HG02623 (cell line): ENCODE data around the gene ACP6.
"Not testable (repeated sequence)": the region's sequence is repeated elsewhere in the genome, so short reads cannot be mapped to it uniquely, and the experiment has no call there.

Experiments
- ATAC-seq: cut with Tn5 transposase; IDR thresholded peaks from one replicate; pipeline ENCODE4 v1.9.1; 2021; ENCODE audit warnings: moderate library complexity; ENCODE audit not compliant: unreplicated experiment

Gene ACP6

GRCh38 chr1:147624529-147624928, 45.8 kb downstream of the ACP6 start:
- ATAC-seq, result no peak

- ATAC-seq, result no peak
Observed at GRCh38 chr1:147624011-147624410, 46.3 kb downstream of the ACP6 start.

GRCh38 chr1:147622731-147623130, 47.6 kb downstream of the ACP6 start:
- no peak for ATAC-seq

- no peak for ATAC-seq
Observed at GRCh38 chr1:147620543-147620942, 49.8 kb downstream of the ACP6 start.

- ATAC-seq, result no peak
Observed at GRCh38 chr1:147619741-147620140, 50.6 kb downstream of the ACP6 start.

- ATAC-seq, result no peak
Observed at GRCh38 chr1:147618771-147619170, 51.6 kb downstream of the ACP6 start.

- no peak for ATAC-seq
Observed at GRCh38 chr1:147618077-147618569, 52.2 kb downstream of the ACP6 start.

GRCh38 chr1:147614966-147615365, 55.4 kb downstream of the ACP6 start:
- not testable (repeated sequence) for ATAC-seq

- no peak for ATAC-seq
Observed at GRCh38 chr1:147613506-147613905, 56.8 kb downstream of the ACP6 start.

- no peak for ATAC-seq
Observed at GRCh38 chr1:147612366-147612765, 58.0 kb downstream of the ACP6 start.

- ATAC-seq, result no peak
Observed at GRCh38 chr1:147611586-147611985, 58.7 kb downstream of the ACP6 start.

- ATAC-seq, result peak; percentile 82
Observed at GRCh38 chr1:147611021-147611426, 59.3 kb downstream of the ACP6 start.

- ATAC-seq, result no peak
Observed at GRCh38 chr1:147609358-147609757, 61.0 kb downstream of the ACP6 start.

- ATAC-seq, result no peak
Observed at GRCh38 chr1:147608596-147608995, 61.7 kb downstream of the ACP6 start.

GRCh38 chr1:147605591-147605990, 64.7 kb downstream of the ACP6 start:
- ATAC-seq, result no peak

- no peak for ATAC-seq
Observed at GRCh38 chr1:147603986-147604385, 66.3 kb downstream of the ACP6 start.

- ATAC-seq, result no peak
Observed at GRCh38 chr1:147600119-147601111, 69.9 kb downstream of the ACP6 start.

- ATAC-seq, result peak; percentile 72
Observed at GRCh38 chr1:147599362-147600118, 70.8 kb downstream of the ACP6 start.

- no peak for ATAC-seq
Observed at GRCh38 chr1:147598621-147599361, 71.5 kb downstream of the ACP6 start.

- ATAC-seq, result no peak
Observed at GRCh38 chr1:147597010-147597409, 73.3 kb downstream of the ACP6 start.
